Psoas muscle (tissue), 8 donors: ENCODE measurements around the gene ULK4. TPM values are rescaled to one million over a fixed set of nuclear protein-coding genes. Genes with fewer than 3 reads are reported as not detected.

Experiments used
- ATAC-seq, 4 donors: fragments of 200-7000 bp; cut with Tn5 transposase; one replicate each; pipeline ENCODE4 v1.9.1; 2020; ENCODE audit warnings: moderate library complexity in 3 of 4, mild to moderate bottlenecking in 2 of 4
- DNase-seq, 2 donors: peaks; one replicate each; pipeline ENCODE4 v3.0.0-alpha.2; 2020
- H3K27ac ChIP-seq: fragments of 200-600 bp; one replicate; pipeline ENCODE4 v1.8.0; 2022
- H3K27me3 ChIP-seq, 3 donors: fragments of 200-600 bp in 1 of 3; one replicate each; pipeline versions ENCODE4 v1.6.1 to v1.8.0; 2013 to 2022; ENCODE audit warnings: low read length in 2 of 3, mild to moderate bottlenecking in 2 of 3, moderate library complexity in 1 of 3; ENCODE audit not compliant: insufficient read depth in 3 of 3
- H3K36me3 ChIP-seq, 2 donors: fragments of 200-600 bp in 1 of 2; one replicate each; pipeline versions ENCODE4 v1.6.1 to v1.8.0; 2013 to 2022; ENCODE audit warnings: low read depth in 1 of 2, mild to moderate bottlenecking in 1 of 2, moderate library complexity in 1 of 2; ENCODE audit not compliant: insufficient read depth in 1 of 2
- H3K4me1 ChIP-seq: fragments of 200-600 bp; one replicate; pipeline ENCODE4 v1.8.0; 2022
- H3K4me3 ChIP-seq: fragments of 200-600 bp; one replicate; pipeline ENCODE4 v1.8.0; 2022; ENCODE audit warnings: mild to moderate bottlenecking
- H3K9me3 ChIP-seq: fragments of 200-600 bp; one replicate; pipeline ENCODE4 v1.8.0; 2022
- WGBS, 3 donors: extraction: QIAGEN DNeasy Blood & Tissue Kit; methylation state at CpG; one replicate each; pipeline versions ENCODE4 v1.1.6 to v1.1.7; 2013; 5-methylcytosine and 5-hydroxymethylcytosine counted together
- intact Hi-C, 2 donors: fragments of 100-400 bp; cut with DNase I; formaldehyde crosslinking; loops; one replicate each; pipeline versions ENCODE4 v1.11.0 to v1.14.2; 2022
- polyA plus RNA-seq, 3 donors: library from polyadenylated mRNA; stranded (reverse); fragments of 200-250 nt; gene quantifications; one replicate each; pipeline ENCODE4 v1.2.3, GENCODE V29; 2013
- total RNA-seq, 4 donors: library from RNA; stranded (reverse); fragmentation: NEBNext Ultra II Directional in 2 of 4; extraction: Animal tissue kit (Norgen Biotek cat#: 25700) in 2 of 4; gene quantifications; one replicate each; pipeline versions ENCODE4 v1.2.1 to v1.2.4, GENCODE V29; 2021 to 2023
- TF ChIP-seq, protein P1 (sequence below): fragments of 200-600 bp; IDR thresholded peaks from one replicate; pipeline ENCODE4 v1.8.0; 2022; ENCODE audit warnings: antibody characterized with exemption
- donor health status: healthy with polysubstance abuse.
- donor health status: DM: no; HTN: no; CAD: no; lungs with moderate emphysema.
- donor health status: Bipolar disorder and iron deficiency.
- donor health status: healthy.
- donor health status: DM: yes; HTN: yes; CAD: no.
- donor health status: DM: no; HTN: no; CAD: no.
- donor health status: DM: no; HTN: no; CAD: no.
- donor health status: DM: yes; HTN: yes; CAD: no.

ULK4 gene
- total and polyA plus RNA-seq, 7 donors = 0.61 to 3.2 (median 1.0) TPM

GRCh38 chr3:41751597-41751996 lies 210.3 kb downstream of the ULK4 start:
- no peak overlapping the region for H3K4me3 ChIP-seq
- DNase-seq (no peak), ATAC-seq (no peak)
- no peaks in the 10 kb centered on the region for H3K27me3 ChIP-seq
- H3K4me1 ChIP-seq = no peaks in the 10 kb centered on the region
- H3K9me3 ChIP-seq = no peaks in the 10 kb centered on the region
- intact Hi-C loops = no loop called here
- TF ChIP-seq, protein P1, sequence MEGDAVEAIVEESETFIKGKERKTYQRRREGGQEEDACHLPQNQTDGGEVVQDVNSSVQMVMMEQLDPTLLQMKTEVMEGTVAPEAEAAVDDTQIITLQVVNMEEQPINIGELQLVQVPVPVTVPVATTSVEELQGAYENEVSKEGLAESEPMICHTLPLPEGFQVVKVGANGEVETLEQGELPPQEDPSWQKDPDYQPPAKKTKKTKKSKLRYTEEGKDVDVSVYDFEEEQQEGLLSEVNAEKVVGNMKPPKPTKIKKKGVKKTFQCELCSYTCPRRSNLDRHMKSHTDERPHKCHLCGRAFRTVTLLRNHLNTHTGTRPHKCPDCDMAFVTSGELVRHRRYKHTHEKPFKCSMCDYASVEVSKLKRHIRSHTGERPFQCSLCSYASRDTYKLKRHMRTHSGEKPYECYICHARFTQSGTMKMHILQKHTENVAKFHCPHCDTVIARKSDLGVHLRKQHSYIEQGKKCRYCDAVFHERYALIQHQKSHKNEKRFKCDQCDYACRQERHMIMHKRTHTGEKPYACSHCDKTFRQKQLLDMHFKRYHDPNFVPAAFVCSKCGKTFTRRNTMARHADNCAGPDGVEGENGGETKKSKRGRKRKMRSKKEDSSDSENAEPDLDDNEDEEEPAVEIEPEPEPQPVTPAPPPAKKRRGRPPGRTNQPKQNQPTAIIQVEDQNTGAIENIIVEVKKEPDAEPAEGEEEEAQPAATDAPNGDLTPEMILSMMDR = no peak
- no peak overlapping the region for H3K27ac ChIP-seq
- H3K36me3 ChIP-seq = no peaks in the 10 kb centered on the region

- Histone ChIP-seq H3K4me3 (no peak overlapping the region), H3K9me3 (no peaks in the 10 kb centered on the region), H3K4me1 (no peaks in the 10 kb centered on the region), H3K36me3 (no peaks in the 10 kb centered on the region), H3K27me3 (no peaks in the 10 kb centered on the region), H3K27ac (no peak overlapping the region)
- WGBS, 3 donors = 89 to 96% (median 95%) methylated on average over 4 of the region's 4 CpGs
- no peak for DNase-seq
- ATAC-seq = no peak
- TF ChIP-seq, protein P1 = no peak
- intact Hi-C loops = no loop called here
Observed at GRCh38 chr3:41749988-41750387, 211.9 kb downstream of the ULK4 start.

- Histone ChIP-seq H3K4me3 (no peak overlapping the region), H3K27me3 (no peaks in the 10 kb centered on the region), H3K27ac (no peak overlapping the region), H3K36me3 (no peaks in the 10 kb centered on the region), H3K9me3 (no peaks in the 10 kb centered on the region), H3K4me1 (no peaks in the 10 kb centered on the region)
- intact Hi-C loops = no loop called here
- WGBS, 3 donors = 94 to 96% (median 96%) methylated on average over 1 of the region's 1 CpG
- TF ChIP-seq, protein P1 = no peak
- ATAC-seq (no peak), DNase-seq (no peak)
Observed at GRCh38 chr3:41746215-41746614, 215.7 kb downstream of the ULK4 start.

DNA sequence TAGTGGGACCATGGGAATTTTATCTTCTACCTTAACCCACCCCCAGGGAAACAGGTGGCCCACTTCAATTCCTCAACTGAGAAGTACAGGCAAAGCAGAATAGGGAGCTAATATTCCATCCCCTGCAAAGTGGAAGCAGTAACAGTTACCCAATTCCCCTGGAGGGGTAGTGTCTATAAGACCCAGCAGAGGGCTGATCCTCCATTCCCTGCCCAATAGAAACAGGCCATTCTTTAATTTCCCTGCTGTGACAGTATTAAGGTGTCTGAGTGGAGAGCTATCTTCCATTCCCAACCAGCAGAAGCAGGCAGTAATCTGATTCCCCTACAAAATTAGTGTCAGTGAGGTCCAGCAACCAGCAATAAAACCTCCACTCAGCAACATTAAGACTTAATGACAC lies 219.8 kb downstream of the ULK4 start:
- DNase-seq (no peak), ATAC-seq (no peak)
- H3K4me3 ChIP-seq = no peak overlapping the region
- no peaks in the 10 kb centered on the region for H3K27me3 ChIP-seq
- intact Hi-C loops = no loop called here
- H3K36me3 ChIP-seq = no peaks in the 10 kb centered on the region
- H3K9me3 ChIP-seq = no peaks in the 10 kb centered on the region
- H3K27ac ChIP-seq = no peak overlapping the region
- no peaks in the 10 kb centered on the region for H3K4me1 ChIP-seq
- TF ChIP-seq, protein P1 = no peak

DNA sequence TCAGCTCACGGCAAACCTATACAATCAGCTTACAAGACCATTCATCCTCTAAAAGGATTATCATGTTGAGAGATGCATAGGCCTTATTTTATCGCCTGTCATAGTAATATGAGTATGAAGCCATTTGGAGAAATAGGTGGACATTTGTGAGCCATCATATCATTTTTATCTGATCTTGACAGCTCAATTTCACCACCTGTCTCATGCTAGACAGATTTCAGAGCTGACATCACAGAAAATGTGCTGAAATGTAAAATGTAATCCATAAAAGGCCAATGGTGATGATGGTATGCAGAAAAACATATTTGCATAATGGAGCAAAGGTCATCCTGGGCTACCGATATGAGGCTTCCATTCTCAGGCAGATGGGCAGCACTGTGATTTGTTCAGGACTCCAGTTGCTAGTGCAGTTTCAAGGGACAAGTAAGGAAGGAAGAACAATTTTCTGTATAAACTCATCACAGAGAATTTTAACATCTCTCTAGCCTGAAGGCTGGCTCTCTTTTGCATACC lies 221.5 kb downstream of the ULK4 start:
- WGBS, 3 donors = 73 to 77% (median 75%) methylated on average over 3 of the region's 3 CpGs
- ATAC-seq (no peak), DNase-seq (no peak)
- Histone ChIP-seq H3K27me3 (no peaks in the 10 kb centered on the region), H3K27ac (no peak overlapping the region), H3K9me3 (no peaks in the 10 kb centered on the region), H3K4me3 (no peak overlapping the region), H3K36me3 (no peaks in the 10 kb centered on the region), H3K4me1 (no peaks in the 10 kb centered on the region)
- intact Hi-C loops = no loop called here
- TF ChIP-seq, protein P1 = no peak
